ENCODE data around the gene DNAH17.

DNAH17 gene

DNA sequence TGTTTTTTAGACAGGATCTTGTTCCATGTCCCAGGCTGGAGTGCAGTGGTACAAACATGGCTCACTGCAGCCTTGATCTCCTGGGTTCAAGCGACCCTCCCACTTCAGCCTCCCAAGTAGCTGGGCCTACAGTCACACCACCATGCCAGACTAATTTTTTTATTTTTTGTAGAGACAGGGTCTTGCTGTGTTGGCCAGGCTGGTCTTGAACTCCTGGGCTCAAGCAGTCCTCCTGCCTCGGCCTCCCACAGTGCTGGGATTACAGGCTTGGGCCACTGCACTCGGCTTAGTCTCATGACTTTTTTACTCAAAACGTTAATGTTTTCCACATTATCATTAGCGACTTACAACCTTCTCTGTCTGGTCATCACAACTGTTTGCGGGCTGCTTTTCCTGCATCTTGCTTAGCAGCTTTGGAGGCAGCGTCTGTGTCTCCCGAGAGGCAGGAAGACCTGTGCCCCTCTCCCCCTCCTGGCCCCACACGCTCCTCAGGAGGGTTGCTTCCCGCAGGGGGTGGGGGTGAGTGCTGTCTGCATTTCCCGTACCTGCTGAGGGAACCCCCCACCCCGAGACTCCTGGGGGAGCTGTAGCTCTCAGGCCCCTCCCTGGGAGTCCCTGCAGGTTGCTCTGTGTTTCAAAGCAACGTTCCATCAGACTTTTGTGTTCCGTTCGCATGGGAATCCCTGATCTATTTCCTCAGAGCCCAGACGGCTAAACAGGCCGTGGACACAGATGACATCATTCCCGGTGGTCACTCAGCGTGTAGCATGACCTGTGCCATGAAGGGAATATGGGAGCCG is 146.1 kb downstream of the DNAH17 start:
- no peak for TF ChIP-seq CTCF (IDR thresholded peaks at IDR 0.05; ENCODE audit: borderline replicate concordance, control extremely low read depth, extremely low read depth, insufficient read depth, missing control alignments)
- in situ Hi-C loops (cut with MboI; ENCODE audit: low sequenced_read_pairs, unreplicated experiment), result no loop called here
- no peak for DNase-seq (ENCODE audit: low spot score)

DNA sequence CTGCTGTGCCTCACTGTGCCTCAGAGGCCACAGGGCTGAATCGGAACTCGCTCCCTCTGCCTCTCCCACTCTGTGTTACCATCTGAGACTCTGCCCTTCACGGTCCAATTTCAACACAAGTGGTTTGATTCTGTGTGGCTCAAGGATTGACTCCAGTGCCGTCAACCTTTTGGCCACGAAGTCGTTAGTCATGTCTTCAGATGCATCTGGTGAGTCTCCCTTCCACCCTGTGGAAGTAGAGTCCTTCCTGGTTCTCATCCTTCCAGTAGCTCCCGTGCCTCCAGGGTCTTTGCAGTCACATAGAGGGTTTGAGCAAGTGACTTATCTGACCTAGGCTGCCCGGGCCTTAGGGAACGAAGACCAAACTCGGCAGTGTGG is 147.6 kb downstream of the DNAH17 start:
- DNase-seq (ENCODE audit: low spot score), result no peak
- in situ Hi-C loops (cut with MboI; ENCODE audit: low sequenced_read_pairs, unreplicated experiment), result no loop called here
- TF ChIP-seq CTCF (IDR thresholded peaks at IDR 0.05; ENCODE audit: borderline replicate concordance, control extremely low read depth, extremely low read depth, insufficient read depth, missing control alignments), result no peak

- no peak for TF ChIP-seq CTCF (IDR thresholded peaks at IDR 0.05; ENCODE audit: borderline replicate concordance, control extremely low read depth, extremely low read depth, insufficient read depth, missing control alignments)
- in situ Hi-C loops (cut with MboI; ENCODE audit: low sequenced_read_pairs, unreplicated experiment), result no loop called here
These were observed 148.2 kb downstream of the DNAH17 start for GRCh38 chr17:78428836-78429617.

GRCh38 chr17:78428025-78428575 is 149.1 kb downstream of the DNAH17 start:
- no peak for DNase-seq (ENCODE audit: low spot score)
- in situ Hi-C loops (cut with MboI; ENCODE audit: low sequenced_read_pairs, unreplicated experiment), result no loop called here
- TF ChIP-seq CTCF (IDR thresholded peaks at IDR 0.05; ENCODE audit: borderline replicate concordance, control extremely low read depth, extremely low read depth, insufficient read depth, missing control alignments), result no peak

More at GRCh38 chr17:78428836-78429617, 148.2 kb downstream of the DNAH17 start:
- DNase-seq (ENCODE audit: low spot score), result no peak

DNA sequence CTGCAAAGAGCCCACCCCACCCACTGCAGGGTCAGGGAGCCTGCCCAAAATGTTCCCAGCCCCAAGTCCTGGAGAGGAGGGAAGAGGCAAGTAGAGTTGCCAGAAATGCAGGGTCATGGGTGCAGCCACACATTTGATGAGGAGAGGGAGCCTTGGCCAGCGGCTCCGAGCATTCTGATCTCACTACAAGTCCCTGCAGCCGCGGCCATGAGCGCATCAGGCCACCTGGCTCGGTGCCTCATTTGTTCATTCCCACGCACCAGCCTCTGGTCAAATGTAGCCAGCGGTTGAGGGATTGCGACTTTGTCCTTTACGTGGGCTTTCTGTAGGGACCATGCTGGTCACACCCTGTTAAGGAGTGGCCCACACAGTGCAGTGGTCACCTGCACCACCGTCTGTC is 150.1 kb downstream of the DNAH17 start:
- no peak for DNase-seq (ENCODE audit: low spot score)
- no peak for TF ChIP-seq CTCF (IDR thresholded peaks at IDR 0.05; ENCODE audit: borderline replicate concordance, control extremely low read depth, extremely low read depth, insufficient read depth, missing control alignments)
- in situ Hi-C loops (cut with MboI; ENCODE audit: low sequenced_read_pairs, unreplicated experiment), result no loop called here

DNA sequence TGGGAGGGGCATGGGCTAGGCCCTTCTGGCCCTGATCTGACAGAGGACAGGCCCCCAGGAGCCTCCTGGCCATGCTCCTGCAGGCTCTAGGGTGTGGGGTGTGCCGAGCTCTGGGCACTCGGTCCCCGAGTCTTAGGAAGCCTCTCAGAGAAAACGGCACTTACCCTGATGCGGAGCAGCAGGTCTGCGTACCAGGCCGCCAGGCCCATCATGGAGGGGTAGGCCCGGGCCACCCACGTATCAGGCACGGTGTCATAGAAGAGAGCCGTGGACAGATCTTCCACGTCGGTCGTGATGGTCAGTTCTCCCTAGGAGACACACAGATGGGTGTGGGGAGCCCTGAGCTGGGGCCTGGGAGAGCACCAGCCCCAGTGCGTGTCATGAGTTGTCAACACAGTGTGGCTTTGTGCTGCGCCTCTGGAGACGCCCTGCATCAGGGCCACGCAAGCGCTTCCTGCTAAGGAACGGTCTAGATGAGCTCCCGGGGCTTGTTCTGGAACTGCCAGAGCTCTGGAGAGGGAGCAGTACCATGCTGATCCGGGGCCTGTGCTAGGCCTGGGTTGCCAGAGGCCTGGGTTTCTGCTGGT is 150.8 kb downstream of the DNAH17 start:
- in situ Hi-C loops (cut with MboI; ENCODE audit: low sequenced_read_pairs, unreplicated experiment), result no loop called here
- no peak for TF ChIP-seq CTCF (IDR thresholded peaks at IDR 0.05; ENCODE audit: borderline replicate concordance, control extremely low read depth, extremely low read depth, insufficient read depth, missing control alignments)
- no peak for DNase-seq (ENCODE audit: low spot score)

Measured in GM13976 (cell line).